Measurements from ENCODE around the gene CCDC110. TPM values are rescaled to one million over a fixed set of nuclear protein-coding genes. Genes with fewer than 3 reads are reported as not detected.

The CCDC110 gene
- total and polyA plus RNA-seq, 2 donors (not counting 3 experiments of a cell fraction or from before 2014, with no cell fraction given), result 0.25 to 0.71 TPM

DNA sequence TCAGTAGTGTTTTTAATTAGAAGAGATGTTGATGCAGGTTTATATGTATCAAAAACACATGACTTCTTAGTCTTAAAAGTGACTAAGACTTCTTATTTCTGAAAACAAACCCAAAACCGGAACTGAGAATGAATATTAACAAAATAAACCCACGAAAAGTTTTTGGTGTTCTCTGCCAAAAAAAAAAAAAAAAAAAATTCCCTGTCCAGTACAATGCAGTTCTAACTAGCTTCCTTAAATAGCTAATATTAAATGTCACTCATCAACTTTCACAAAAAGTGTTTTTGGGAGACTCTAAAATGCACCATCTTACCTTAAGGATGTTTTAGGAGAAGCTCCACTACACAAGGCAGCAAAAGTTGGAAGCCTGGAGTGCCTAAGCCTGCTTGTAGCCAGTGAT is 72.9 kb downstream of the CCDC110 start:
- no TSS peak for BruUV-seq (replicated peaks)
- Histone ChIP-seq H3K27me3 (ENCODE audit: control insufficient read depth in 2 of 2, insufficient read depth in 2 of 2, low read length in 2 of 2) (no peaks in the 10 kb centered on the region), H3K4me1 (ENCODE audit: control insufficient read depth, extremely low read depth, insufficient read depth, low read length) (peaks cover 37% of the 10 kb centered on the region), H3K79me2 (ENCODE audit: control insufficient read depth, insufficient read depth, low read length) (no peaks in the 10 kb centered on the region), H3K4me3 (replicated peaks in 1 of 3; ENCODE audit: insufficient read depth in 1 of 3, low read depth in 1 of 3, low read length in 3 of 3) (no peak overlapping the region), H3K4me2 (ENCODE audit: insufficient read depth, low read length) (peak overlapping the region; percentile 26), H3K27ac (ENCODE audit: insufficient read depth, low read depth, low read length) (no peak overlapping the region), H3K36me3 (ENCODE audit: control insufficient read depth in 2 of 2, extremely low read depth in 1 of 2, insufficient read depth in 2 of 2, low read length in 2 of 2) (peaks cover 0 to 2% of the 10 kb centered on the region in 2 experiments), H3K9me1 (replicated peaks; ENCODE audit: control insufficient read depth, extremely low read depth, insufficient read depth, low read length) (no peaks in the 10 kb centered on the region), H3K9ac (replicated peaks; ENCODE audit: extremely low read depth, insufficient read depth, low read length) (peak overlapping the region; percentile 1), H2AFZ (ENCODE audit: low read depth, low read length) (no peak overlapping the region), H4K20me1 (replicated peaks; ENCODE audit: control insufficient read depth, extremely low read depth, insufficient read depth, low read length) (no peaks in the 10 kb centered on the region), H3K9me3 (replicated peaks; ENCODE audit: control insufficient read depth, insufficient read depth, low read length) (no peaks in the 10 kb centered on the region)
- FAIRE-seq, result no peak
- CTCF ChIA-PET, result interaction anchor here (0.8 to 2.2 kb wide), 2 partner anchors 199 to 640 kb away, joined by 3 to 16 read pairs; no protein-coding TSS in a partner anchor
- peak; percentile 56 for DNase-seq (ENCODE audit: low read depth, low spot score)
- dilution Hi-C loops (cut with MboI; ENCODE audit: extremely low pct_ligation_motif_present, low sequenced_read_pairs), result loop anchor here (25.0 kb wide), 1 partner anchor 111 kb away; no protein-coding TSS in a partner anchor
- TF ChIP-seq POLR2AphosphoS5 (IDR thresholded peaks at IDR 0.05; ENCODE audit: insufficient read depth, low read depth, low read length) (no peak), JUN (IDR thresholded peaks at IDR 0.05; ENCODE audit: borderline replicate concordance, insufficient read depth, insufficient read length, low read depth) (no peak)
- TF ChIP-seq, protein P1, sequence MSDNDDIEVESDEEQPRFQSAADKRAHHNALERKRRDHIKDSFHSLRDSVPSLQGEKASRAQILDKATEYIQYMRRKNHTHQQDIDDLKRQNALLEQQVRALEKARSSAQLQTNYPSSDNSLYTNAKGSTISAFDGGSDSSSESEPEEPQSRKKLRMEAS (IDR thresholded peaks at IDR 0.05; ENCODE audit: insufficient read depth, insufficient read length), result no peak
- intact Hi-C loops (cut with micrococcal nuclease), result loop anchor here (1.0 to 5.0 kb wide), 3 partner anchors 114 to 639 kb away; no protein-coding TSS in a partner anchor
- POLR2A ChIA-PET, result no interaction called here

DNA sequence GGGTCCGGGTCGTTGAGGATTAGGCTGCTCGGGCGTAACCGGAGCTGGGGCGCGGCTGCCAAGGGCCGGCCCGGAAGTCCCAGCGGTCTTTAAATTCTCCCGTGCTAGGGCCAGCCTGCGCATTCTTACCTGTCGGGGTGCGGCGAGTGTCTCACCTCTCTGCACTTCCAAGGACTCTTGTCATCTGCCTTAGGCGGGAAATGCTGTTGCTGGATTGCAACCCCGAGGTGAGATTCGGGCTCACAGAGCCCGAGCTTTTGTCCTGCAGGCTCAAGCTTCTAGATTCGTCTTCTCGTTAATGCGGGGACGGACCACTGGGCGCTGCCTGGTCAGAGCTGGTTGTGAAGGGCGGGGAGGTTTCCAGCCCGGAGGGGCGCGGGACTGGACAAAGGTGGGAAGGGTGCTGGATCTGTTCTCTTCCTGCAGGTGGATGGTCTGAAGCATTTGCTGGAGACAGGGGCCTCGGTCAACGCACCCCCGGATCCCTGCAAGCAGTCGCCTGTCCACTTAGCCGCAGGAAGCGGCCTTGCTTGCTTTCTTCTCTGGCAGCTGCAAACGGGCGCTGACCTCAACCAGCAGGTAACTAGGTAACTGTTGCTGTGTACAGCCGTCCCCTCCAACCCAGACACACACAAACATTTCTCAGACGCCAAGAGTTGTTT is 74.7 kb downstream of the CCDC110 start, which contains the start of gene ANKRD37:
Gene ANKRD37, plus strand, starts transcription at position 118 of the 662 bp plus-strand sequence. Its CDS starts 83 bp downstream, at position 201.
- Histone ChIP-seq H3K9me3 (replicated peaks; ENCODE audit: control insufficient read depth, insufficient read depth, low read length) (no peaks in the 10 kb centered on the region), H3K4me1 (ENCODE audit: control insufficient read depth, extremely low read depth, insufficient read depth, low read length) (peaks cover 37% of the 10 kb centered on the region), H2AFZ (ENCODE audit: low read depth, low read length) (peak within 1 kb of the TSS; percentile 93), H3K36me3 (ENCODE audit: control insufficient read depth in 2 of 2, extremely low read depth in 1 of 2, insufficient read depth in 2 of 2, low read length in 2 of 2) (peaks cover 0 to under 1% of the 10 kb centered on the region in 2 experiments), H3K9ac (replicated peaks; ENCODE audit: extremely low read depth, insufficient read depth, low read length) (peak within 1 kb of the TSS; percentile 95), H3K27me3 (ENCODE audit: control insufficient read depth in 2 of 2, insufficient read depth in 2 of 2, low read length in 2 of 2) (no peaks in the 10 kb centered on the region), H3K4me2 (ENCODE audit: insufficient read depth, low read length) (peak within 1 kb of the TSS; percentile 99), H3K79me2 (ENCODE audit: control insufficient read depth, insufficient read depth, low read length) (no peaks in the 10 kb centered on the region), H3K9me1 (replicated peaks; ENCODE audit: control insufficient read depth, extremely low read depth, insufficient read depth, low read length) (no peaks in the 10 kb centered on the region), H3K4me3 (replicated peaks in 1 of 3; ENCODE audit: insufficient read depth in 1 of 3, low read depth in 1 of 3, low read length in 3 of 3) (peak within 1 kb of the TSS; percentile 54 to 90 (median 87)), H3K27ac (ENCODE audit: insufficient read depth, low read depth, low read length) (peak within 1 kb of the TSS; percentile 96), H4K20me1 (replicated peaks; ENCODE audit: control insufficient read depth, extremely low read depth, insufficient read depth, low read length) (no peaks in the 10 kb centered on the region)
- BruUV-seq (replicated peaks), result no TSS peak
- TF ChIP-seq JUN (IDR thresholded peaks at IDR 0.05; ENCODE audit: borderline replicate concordance, insufficient read depth, insufficient read length, low read depth), result no peak
- TF ChIP-seq POLR2AphosphoS5 (IDR thresholded peaks at IDR 0.05; ENCODE audit: insufficient read depth, low read depth, low read length), result peak; percentile 12
- FAIRE-seq (no peak), DNase-seq (ENCODE audit: low read depth, low spot score) (peak; percentile 69)
- intact Hi-C loops (cut with micrococcal nuclease), result loop anchor here (1.0 to 5.0 kb wide), 10 partner anchors 15 to 640 kb away; partner anchors contain the start of genes CCDC110 and UFSP2
- ChIA-PET CTCF (interaction anchor here (0.9 to 4.2 kb wide), 8 partner anchors 9 to 211 kb away, joined by 3 to 24 read pairs (median 8); partner anchors contain the start of genes SNX25 and UFSP2), POLR2A (interaction anchor here (1.4 to 1.7 kb wide), 2 partner anchors 12 to 28 kb away, joined by 3 to 5 read pairs; no protein-coding TSS in a partner anchor)
- dilution Hi-C loops (cut with MboI; ENCODE audit: extremely low pct_ligation_motif_present, low sequenced_read_pairs), result loop anchor here (25.0 kb wide), 1 partner anchor 110 kb away; no protein-coding TSS in a partner anchor

Data from endothelial cell of umbilical vein (primary cell).